Fibroblast of mammary gland (primary cell): ENCODE data around the gene NFIB.

Experiments used
- DNase-seq: peaks from one replicate; pipeline ENCODE4 v3.0.0-alpha.2; 2010; ENCODE audit warnings: low read depth
- H3K4me3 ChIP-seq: 2 replicates; pipeline ENCODE4 v1.5.1; 2011; ENCODE audit warnings: low read depth, mild to moderate bottlenecking, low read length, moderate library complexity; ENCODE audit not compliant: control insufficient read depth
- TF ChIP-seq, protein P1 (sequence below): conservative IDR thresholded peaks from 2 replicates; pipeline ENCODE4 v1.5.1; 2011; ENCODE audit warnings: low read depth, low read length, inconsistent platforms; ENCODE audit not compliant: control insufficient read depth, insufficient read depth

The NFIB gene

DNA sequence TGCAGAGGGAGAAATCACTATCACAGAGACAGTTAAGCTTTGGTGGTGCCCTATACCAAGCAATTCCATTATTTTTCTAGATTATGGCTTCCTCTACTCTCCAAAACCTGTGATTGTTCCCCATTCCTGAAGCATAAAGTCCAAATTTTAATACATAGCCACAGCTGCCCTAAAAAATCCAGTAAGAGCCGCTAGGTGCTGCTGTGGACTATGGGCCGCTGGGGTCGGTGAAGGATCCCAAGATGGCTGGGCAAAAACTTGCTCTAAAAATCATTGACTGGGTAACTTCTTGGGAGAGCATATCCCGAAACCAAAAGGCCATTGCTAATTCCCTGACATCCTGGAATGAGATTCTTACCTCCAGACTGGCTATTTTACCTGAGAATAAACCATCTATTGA lies 245.3 kb downstream of the NFIB start:
- TF ChIP-seq, protein P1, sequence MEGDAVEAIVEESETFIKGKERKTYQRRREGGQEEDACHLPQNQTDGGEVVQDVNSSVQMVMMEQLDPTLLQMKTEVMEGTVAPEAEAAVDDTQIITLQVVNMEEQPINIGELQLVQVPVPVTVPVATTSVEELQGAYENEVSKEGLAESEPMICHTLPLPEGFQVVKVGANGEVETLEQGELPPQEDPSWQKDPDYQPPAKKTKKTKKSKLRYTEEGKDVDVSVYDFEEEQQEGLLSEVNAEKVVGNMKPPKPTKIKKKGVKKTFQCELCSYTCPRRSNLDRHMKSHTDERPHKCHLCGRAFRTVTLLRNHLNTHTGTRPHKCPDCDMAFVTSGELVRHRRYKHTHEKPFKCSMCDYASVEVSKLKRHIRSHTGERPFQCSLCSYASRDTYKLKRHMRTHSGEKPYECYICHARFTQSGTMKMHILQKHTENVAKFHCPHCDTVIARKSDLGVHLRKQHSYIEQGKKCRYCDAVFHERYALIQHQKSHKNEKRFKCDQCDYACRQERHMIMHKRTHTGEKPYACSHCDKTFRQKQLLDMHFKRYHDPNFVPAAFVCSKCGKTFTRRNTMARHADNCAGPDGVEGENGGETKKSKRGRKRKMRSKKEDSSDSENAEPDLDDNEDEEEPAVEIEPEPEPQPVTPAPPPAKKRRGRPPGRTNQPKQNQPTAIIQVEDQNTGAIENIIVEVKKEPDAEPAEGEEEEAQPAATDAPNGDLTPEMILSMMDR = no peak
- DNase-seq = no peak
- no peak overlapping the region for H3K4me3 ChIP-seq

DNA sequence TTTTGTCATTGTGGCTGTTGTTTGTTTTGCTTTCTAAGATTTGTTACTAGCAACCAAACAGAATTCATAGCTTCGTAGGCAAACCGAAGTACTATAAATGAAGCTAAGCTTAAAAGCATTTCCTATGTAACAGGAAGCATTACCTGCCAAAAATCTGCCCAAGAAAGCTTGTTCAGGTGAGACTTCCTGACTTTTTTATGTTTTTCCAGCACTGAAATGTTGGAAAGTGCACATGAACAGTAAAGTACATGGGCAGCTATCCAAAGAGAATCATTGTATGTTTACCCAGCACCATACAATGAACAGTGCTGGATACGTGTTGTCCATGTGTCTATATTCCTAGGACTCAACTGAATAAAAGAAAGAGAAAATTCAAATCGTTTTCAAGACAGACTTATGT lies 247.1 kb downstream of the NFIB start:
- DNase-seq = no peak
- TF ChIP-seq, protein P1 = no peak
- no peak overlapping the region for H3K4me3 ChIP-seq

DNA sequence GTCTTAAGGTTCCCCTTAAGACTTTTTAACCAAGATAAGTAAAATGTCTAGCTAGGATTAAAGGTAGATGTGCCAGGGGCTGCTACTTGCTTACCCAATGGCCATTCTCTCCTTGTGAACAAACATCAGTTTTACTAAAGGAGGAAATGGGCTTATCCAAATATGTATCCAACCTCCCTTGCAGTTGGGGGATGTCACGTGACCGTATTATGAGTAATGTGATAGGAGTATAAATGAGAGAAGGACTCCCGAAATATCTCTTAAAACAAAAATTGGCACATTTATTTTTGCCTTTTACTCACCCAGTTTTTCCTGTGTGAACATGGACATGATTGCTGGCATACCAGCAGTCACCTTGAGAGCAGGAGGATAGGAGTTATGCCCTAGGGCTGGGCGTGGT lies 247.9 kb downstream of the NFIB start:
- TF ChIP-seq, protein P1 = no peak
- DNase-seq = no peak
- no peak overlapping the region for H3K4me3 ChIP-seq

DNA sequence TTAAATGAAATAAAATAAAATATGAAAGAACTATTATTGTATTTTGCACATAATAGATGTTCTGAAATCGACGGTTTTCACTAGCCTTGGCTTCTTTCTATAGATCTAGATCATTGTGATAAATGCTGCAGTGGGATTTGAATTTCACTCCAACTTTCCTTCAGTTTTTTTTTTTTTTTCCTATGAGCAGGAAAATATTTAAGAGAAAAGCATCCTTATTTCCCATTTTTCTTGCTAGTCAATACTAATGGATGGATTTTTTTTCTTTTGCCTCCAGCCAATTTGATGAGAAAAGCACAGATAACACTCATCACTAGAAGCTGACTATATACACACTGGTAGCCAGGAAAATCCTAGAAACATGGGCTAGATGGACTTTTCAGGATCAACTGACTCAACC lies 249.0 kb downstream of the NFIB start:
- TF ChIP-seq, protein P1 = no peak
- no peak for DNase-seq

DNA sequence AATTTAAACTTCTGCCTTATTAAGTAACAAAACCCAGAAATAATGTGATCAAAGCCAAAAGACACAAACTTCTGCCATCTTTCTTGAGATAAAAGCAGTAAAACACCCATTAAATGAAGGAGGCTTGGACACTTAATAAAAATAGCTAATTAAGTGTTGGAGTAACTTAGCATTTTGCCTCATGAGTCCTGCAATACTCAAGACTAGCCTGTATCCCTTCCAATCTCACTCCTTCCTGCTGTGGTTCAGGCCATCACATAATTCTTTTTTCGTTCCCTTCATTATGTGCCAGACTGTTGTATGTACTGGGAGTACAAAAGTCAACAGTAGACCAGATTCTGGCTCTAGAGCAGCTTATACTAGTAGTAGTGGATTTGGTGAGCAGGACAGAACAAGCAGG lies 250.2 kb downstream of the NFIB start:
- no peak for DNase-seq
- TF ChIP-seq, protein P1 = no peak
- no peak overlapping the region for H3K4me3 ChIP-seq

More for the DNA sequence above, 249.0 kb downstream of the NFIB start:
- no peak overlapping the region for H3K4me3 ChIP-seq

DNA sequence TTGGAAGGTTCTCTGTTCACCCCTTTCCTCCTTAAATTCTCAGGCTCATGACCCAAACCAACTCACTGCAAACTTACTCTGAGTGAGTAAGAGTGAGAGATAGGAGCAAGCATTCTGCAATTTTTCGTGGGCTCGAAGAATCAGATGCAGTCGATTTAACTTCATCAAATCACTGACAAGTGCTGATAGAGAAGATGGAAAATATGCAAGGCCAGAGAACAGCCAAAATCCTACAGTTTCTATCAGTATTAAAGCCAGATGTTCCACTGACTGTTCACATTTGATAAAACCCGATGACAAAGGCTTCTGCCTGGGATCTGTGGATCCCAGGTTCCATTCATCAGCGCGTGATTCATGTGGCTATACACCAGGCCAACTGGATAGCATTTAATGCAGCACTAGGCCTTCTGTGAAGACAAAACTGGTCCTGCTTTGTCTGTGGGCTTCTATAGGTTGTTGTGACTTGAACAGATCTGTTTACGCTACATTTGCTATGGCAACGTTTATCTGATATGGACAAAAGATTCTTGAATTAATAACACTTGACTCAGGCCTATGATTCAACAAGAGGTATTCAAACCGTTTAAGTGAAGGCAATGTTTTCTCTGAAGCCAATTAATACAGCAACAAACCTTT lies 251.2 kb downstream of the NFIB start:
- H3K4me3 ChIP-seq = no peak overlapping the region
- TF ChIP-seq, protein P1 = no peak
- peak; percentile 86 for DNase-seq

DNA sequence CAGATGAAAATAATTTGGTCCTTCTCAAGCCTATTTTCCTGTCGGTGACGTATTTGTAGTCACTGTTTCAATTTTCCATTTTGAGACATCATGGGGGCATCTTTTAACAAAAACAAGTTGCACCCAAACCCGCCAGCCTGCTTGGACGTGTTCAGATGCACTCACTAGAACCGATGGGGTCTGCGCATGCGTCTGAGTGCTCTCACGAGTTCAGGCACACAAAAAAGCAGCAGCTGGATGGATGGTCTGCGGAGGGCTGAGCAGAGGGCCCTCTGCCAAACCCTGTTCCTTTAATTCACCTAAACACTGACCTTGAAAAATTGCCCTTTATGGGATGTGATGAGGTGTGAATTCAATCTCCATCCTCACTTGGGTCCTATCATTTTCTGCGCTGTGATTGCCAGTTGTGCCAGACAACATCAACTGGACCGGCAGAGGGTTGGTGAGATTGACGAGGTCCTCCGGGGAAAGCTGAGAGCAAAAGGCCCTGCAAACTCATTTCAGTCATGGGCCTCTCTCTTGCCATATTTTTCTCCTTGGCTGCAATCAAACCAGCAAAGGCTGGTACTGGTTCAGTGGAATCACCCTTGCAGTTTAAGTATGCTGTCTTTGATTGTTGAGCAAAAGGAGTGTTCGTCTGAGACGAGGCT lies 251.9 kb downstream of the NFIB start:
- TF ChIP-seq, protein P1 = no peak
- no peak for DNase-seq
- H3K4me3 ChIP-seq = no peak overlapping the region
